PC-3 (cell line): Measurements from ENCODE around the gene MED26. TPM values are rescaled to one million over a fixed set of nuclear protein-coding genes. Genes with fewer than 3 reads are reported as not detected.

ENCODE experiments used
- ATAC-seq: fragments of 200-7000 bp; cut with Tn5 transposase; 2 replicates; pipeline ENCODE4 v1.9.1; 2020; ENCODE audit warnings: mild to moderate bottlenecking, moderate library complexity
- BruUV-seq: library from RNA; stranded (reverse); fragments of 400-500 nt; replicated peaks from 2 replicates; lab custom pipeline; 2021; lab: Mats Ljungman, UMichigan
- CTCF ChIA-PET: fragments of 300-600 bp; sonication (Branson Sonifier 250); formaldehyde crosslinking; loops from one replicate; lab custom pipeline; 2022; ENCODE audit warnings: antibody characterized with exemption; lab: Charles Lee
- POLR2A ChIA-PET: fragments of 300-600 bp; sonication (Branson Sonifier 250); formaldehyde crosslinking; loops from one replicate; lab custom pipeline; 2022; ENCODE audit warnings: antibody characterized with exemption; ENCODE audit not compliant: unreplicated experiment; lab: Charles Lee
- DNase-seq: peaks from one replicate; pipeline ENCODE4 v3.0.0-alpha.2; 2015
- H2AFZ ChIP-seq: fragments of 300-600 bp; sonication (generic); 2 replicates; pipeline ENCODE4 v1.6.0; 2016; ENCODE audit warnings: antibody characterized with exemption, low read length
- H3F3A ChIP-seq: fragments of 300-600 bp; sonication (generic); one replicate; pipeline ENCODE4 v1.6.0; 2017; ENCODE audit warnings: antibody characterized with exemption, low read length, control low read depth, mild to moderate bottlenecking; ENCODE audit not compliant: unreplicated experiment
- H3K27ac ChIP-seq: fragments of 300-600 bp; sonication (generic); 2 replicates; pipeline ENCODE4 v1.5.1; 2016; ENCODE audit warnings: mild to moderate bottlenecking, low read length
- H3K27me3 ChIP-seq: fragments of 300-600 bp; sonication (generic); 2 replicates; pipeline ENCODE4 v1.6.1; 2016; ENCODE audit warnings: low read length, mixed read lengths
- H3K36me3 ChIP-seq: fragments of 300-600 bp; sonication (generic); 2 replicates; pipeline ENCODE4 v1.6.1; 2016; ENCODE audit warnings: low read depth, mixed run types, low read length, mixed read lengths
- H3K4me1 ChIP-seq: fragments of 300-600 bp; sonication (generic); 2 replicates; pipeline ENCODE4 v1.5.1; 2016; ENCODE audit warnings: low read length; ENCODE audit not compliant: insufficient read depth
- H3K4me2 ChIP-seq: fragments of 300-600 bp; sonication (generic); 2 replicates; pipeline ENCODE4 v1.6.0; 2016; ENCODE audit warnings: low read length
- H3K4me3 ChIP-seq: fragments of 300-600 bp; sonication (generic); 2 replicates; pipeline ENCODE4 v1.5.1; 2016; ENCODE audit warnings: mild to moderate bottlenecking, low read length, mixed read lengths
- H3K79me2 ChIP-seq: fragments of 300-600 bp; sonication (generic); 2 replicates; pipeline ENCODE4 v1.6.1; 2017; ENCODE audit warnings: low read length, mixed read lengths
- H3K9ac ChIP-seq: fragments of 300-600 bp; sonication (generic); 2 replicates; pipeline ENCODE4 v1.6.0; 2016; ENCODE audit warnings: mild to moderate bottlenecking, low read length
- H3K9me2 ChIP-seq: fragments of 300-600 bp; sonication (generic); replicated peaks from 2 replicates; pipeline ENCODE4 v1.6.1; 2016; ENCODE audit warnings: mixed run types, low read length, mixed read lengths
- H3K9me3 ChIP-seq: fragments of 300-600 bp; sonication (generic); 2 replicates; pipeline ENCODE4 v1.6.1; 2016; ENCODE audit warnings: low read length, mixed read lengths
- H4K20me1 ChIP-seq: fragments of 300-600 bp; sonication (generic); 2 replicates; pipeline ENCODE4 v1.6.1; 2016; ENCODE audit warnings: low read length, mixed read lengths
- EZH2 ChIP-seq: fragments of 300-600 bp; sonication (generic); IDR thresholded peaks from one replicate; pipeline ENCODE4 v1.6.1; 2017; ENCODE audit warnings: antibody characterized with exemption, mild to moderate bottlenecking, low read length; ENCODE audit not compliant: unreplicated experiment
- EZH2phosphoT487 ChIP-seq: fragments of 300-600 bp; sonication (generic); IDR thresholded peaks from 2 replicates; pipeline ENCODE4 v1.6.1; 2018; ENCODE audit warnings: mild to moderate bottlenecking, antibody characterized with exemption, low read length, borderline replicate concordance
- intact Hi-C: fragments of 100-400 bp; cut with micrococcal nuclease; formaldehyde crosslinking; loops from 2 replicates; pipeline ENCODE4 v1.9.0; 2023
- total RNA-seq: library from RNA; depleted of rRNA; stranded (reverse); fragments of >200 nt; gene quantifications from 2 replicates; pipeline ENCODE4 v1.2.3, GENCODE V29; 2014
- TF ChIP-seq, protein P1 (sequence below): fragments of 300-600 bp; sonication (generic); conservative IDR thresholded peaks from 2 replicates; pipeline ENCODE4 v1.5.1; 2017; ENCODE audit warnings: antibody characterized with exemption, low read depth, mild to moderate bottlenecking, low read length

Gene MED26
- total RNA-seq, 1 experiment from 2014 or later = 17.5 TPM

DNA sequence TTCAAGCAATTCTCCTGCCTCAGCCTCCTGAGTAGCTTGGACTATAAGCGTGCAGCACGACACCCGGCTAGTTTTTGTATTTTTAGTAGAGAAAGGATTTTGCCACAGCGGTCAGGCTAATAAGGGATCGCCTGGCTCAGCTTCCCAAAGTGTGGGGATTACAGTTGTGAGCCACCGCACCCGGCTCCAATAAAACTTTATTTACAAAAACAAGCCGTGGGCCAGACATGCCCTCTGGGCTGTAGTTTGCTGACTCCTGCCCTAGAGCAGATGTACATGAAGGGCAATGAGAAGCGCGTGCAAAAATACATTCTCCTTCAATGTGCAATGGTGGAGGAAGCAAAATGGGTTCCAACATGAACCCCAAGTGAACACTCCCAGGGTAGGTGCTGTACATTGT is 13.7 kb upstream of the MED26 start:
- H3K4me2 ChIP-seq = no peak overlapping the region
- peaks cover 32% of the 10 kb centered on the region for H3K36me3 ChIP-seq
- H3K9me3 ChIP-seq = no peaks in the 10 kb centered on the region
- H3K27ac ChIP-seq = no peak overlapping the region
- no peak for ATAC-seq
- H4K20me1 ChIP-seq = no peaks in the 10 kb centered on the region
- TF ChIP-seq EZH2phosphoT487 (no peak), EZH2 (no peak)
- TF ChIP-seq, protein P1, sequence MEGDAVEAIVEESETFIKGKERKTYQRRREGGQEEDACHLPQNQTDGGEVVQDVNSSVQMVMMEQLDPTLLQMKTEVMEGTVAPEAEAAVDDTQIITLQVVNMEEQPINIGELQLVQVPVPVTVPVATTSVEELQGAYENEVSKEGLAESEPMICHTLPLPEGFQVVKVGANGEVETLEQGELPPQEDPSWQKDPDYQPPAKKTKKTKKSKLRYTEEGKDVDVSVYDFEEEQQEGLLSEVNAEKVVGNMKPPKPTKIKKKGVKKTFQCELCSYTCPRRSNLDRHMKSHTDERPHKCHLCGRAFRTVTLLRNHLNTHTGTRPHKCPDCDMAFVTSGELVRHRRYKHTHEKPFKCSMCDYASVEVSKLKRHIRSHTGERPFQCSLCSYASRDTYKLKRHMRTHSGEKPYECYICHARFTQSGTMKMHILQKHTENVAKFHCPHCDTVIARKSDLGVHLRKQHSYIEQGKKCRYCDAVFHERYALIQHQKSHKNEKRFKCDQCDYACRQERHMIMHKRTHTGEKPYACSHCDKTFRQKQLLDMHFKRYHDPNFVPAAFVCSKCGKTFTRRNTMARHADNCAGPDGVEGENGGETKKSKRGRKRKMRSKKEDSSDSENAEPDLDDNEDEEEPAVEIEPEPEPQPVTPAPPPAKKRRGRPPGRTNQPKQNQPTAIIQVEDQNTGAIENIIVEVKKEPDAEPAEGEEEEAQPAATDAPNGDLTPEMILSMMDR = no peak
- H3K4me1 ChIP-seq = no peaks in the 10 kb centered on the region
- H3F3A ChIP-seq = no peaks in the 10 kb centered on the region
- H3K27me3 ChIP-seq = no peaks in the 10 kb centered on the region
- intact Hi-C loops = no loop called here
- no peak overlapping the region for H3K4me3 ChIP-seq
- ChIA-PET POLR2A (no interaction called here), CTCF (no interaction called here)
- BruUV-seq = no TSS peak
- H3K9me2 ChIP-seq = no peaks in the 10 kb centered on the region
- no peak for DNase-seq
- no peak overlapping the region for H3K9ac ChIP-seq
- peaks cover 53% of the 10 kb centered on the region for H3K79me2 ChIP-seq
- no peak overlapping the region for H2AFZ ChIP-seq

DNA sequence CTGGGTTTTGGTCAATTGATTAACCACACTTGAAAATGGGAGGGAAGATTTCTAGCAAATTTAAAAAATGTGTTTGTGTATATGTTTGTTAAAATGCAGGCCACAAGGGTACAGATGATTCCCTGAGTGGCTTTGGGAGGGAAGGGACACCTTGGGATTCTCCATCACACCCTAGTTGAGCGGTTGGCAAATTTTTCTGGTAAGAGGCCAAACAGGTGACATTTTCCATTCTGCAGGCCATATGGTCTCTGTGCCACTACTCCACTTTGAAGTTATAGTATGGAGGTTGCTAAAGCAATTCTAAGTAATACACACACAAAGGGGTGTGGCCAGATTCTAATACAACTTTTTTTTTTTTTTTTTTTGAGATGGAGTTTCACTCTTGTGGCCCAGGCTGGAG is 12.9 kb upstream of the MED26 start:
- Histone ChIP-seq H3K27me3 (no peaks in the 10 kb centered on the region), H3K4me3 (no peak overlapping the region), H3F3A (no peaks in the 10 kb centered on the region), H4K20me1 (no peaks in the 10 kb centered on the region), H3K27ac (no peak overlapping the region), H3K9me2 (no peaks in the 10 kb centered on the region), H3K4me1 (no peaks in the 10 kb centered on the region), H2AFZ (no peak overlapping the region), H3K36me3 (peaks cover 31% of the 10 kb centered on the region), H3K4me2 (no peak overlapping the region), H3K9me3 (no peaks in the 10 kb centered on the region), H3K9ac (no peak overlapping the region), H3K79me2 (peaks cover 48% of the 10 kb centered on the region)
- no peak for DNase-seq
- intact Hi-C loops = no loop called here
- CTCF ChIA-PET = no interaction called here
- TF ChIP-seq, protein P1 = no peak
- no peak for TF ChIP-seq EZH2phosphoT487
- TF ChIP-seq EZH2 = no peak
- POLR2A ChIA-PET = no interaction called here
- BruUV-seq = no TSS peak
- ATAC-seq = no peak

DNA sequence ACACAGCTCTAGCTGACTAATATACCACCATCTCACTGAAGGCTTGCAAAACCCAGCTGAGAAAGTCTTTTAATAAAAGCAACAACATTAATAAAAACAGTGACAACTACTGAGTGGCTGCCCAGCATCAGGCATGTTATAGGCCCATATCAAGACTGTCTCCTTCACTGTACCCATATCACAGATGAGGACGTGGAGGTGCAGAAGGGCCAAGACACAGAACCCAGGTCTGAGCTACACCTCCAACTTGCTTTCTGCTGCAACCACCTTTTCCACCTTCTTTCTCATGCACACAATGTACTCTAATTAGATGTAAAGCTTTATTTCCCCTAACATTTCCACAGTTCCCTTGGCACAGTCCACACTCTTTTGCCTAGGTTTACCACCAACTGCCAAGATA is 10.7 kb upstream of the MED26 start:
- Histone ChIP-seq H3K9me2 (no peaks in the 10 kb centered on the region), H3K27me3 (no peaks in the 10 kb centered on the region), H3K4me1 (no peaks in the 10 kb centered on the region), H2AFZ (no peak overlapping the region), H4K20me1 (no peaks in the 10 kb centered on the region), H3K79me2 (peaks cover 34% of the 10 kb centered on the region), H3K9ac (no peak overlapping the region), H3F3A (no peaks in the 10 kb centered on the region), H3K27ac (no peak overlapping the region), H3K4me3 (no peak overlapping the region), H3K4me2 (no peak overlapping the region), H3K36me3 (peaks cover 17% of the 10 kb centered on the region), H3K9me3 (no peaks in the 10 kb centered on the region)
- DNase-seq (no peak), ATAC-seq (no peak)
- CTCF ChIA-PET = no interaction called here
- intact Hi-C loops = no loop called here
- POLR2A ChIA-PET = no interaction called here
- TF ChIP-seq, protein P1 = no peak
- TF ChIP-seq EZH2phosphoT487 (no peak), EZH2 (no peak)
- BruUV-seq = no TSS peak
